ENCODE results near the gene AFAP1. TPM values are rescaled to one million over a fixed set of nuclear protein-coding genes. Genes with fewer than 3 reads are reported as not detected.

The AFAP1 gene
- total RNA-seq, 1 experiment from 2014 or later, result 27.6 TPM

DNA sequence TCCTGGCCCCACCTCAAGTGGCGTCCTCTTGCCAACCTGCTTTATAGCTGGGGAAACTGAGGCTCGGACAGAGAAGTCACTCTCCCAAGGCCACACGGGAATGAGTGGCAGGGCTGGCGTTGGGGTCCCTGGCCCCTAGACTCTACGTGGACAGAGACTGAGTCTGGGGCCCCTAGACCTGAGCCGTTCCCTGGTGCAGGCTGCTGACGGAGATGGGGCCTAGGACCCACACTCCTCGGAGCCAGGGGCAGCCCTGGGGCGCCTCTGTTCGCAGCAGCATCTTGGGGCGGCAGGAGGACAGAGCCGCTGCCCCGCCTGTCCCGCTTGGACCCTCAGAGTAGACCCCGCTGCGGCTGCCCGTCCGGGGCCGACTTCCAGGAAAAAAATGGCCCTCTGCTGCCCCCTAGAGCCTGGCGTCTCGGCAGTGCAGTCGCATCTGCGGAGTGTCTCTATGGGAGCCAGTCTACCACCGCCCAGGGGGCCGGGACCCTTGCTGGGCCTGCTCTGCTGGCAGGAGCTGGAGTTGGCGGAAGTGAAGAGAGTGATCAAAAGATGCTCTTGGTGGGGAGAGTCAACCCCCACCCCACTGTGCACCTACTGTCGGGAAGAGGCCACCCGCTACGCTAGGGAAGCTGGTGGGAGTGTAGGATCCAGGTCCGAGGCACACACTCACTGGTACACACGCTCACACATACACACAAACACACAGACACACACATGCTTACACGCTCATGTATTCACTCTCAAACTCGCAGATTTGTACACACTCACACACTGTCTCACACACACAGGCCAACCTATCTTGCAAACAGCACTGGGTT, 220.1 kb downstream of the AFAP1 start:
- TF ChIP-seq, protein P1, sequence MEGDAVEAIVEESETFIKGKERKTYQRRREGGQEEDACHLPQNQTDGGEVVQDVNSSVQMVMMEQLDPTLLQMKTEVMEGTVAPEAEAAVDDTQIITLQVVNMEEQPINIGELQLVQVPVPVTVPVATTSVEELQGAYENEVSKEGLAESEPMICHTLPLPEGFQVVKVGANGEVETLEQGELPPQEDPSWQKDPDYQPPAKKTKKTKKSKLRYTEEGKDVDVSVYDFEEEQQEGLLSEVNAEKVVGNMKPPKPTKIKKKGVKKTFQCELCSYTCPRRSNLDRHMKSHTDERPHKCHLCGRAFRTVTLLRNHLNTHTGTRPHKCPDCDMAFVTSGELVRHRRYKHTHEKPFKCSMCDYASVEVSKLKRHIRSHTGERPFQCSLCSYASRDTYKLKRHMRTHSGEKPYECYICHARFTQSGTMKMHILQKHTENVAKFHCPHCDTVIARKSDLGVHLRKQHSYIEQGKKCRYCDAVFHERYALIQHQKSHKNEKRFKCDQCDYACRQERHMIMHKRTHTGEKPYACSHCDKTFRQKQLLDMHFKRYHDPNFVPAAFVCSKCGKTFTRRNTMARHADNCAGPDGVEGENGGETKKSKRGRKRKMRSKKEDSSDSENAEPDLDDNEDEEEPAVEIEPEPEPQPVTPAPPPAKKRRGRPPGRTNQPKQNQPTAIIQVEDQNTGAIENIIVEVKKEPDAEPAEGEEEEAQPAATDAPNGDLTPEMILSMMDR (IDR thresholded peaks at IDR 0.05; ENCODE audit: insufficient read depth in 1 of 2, low read depth in 1 of 2, low read length in 1 of 2, severe bottlenecking in 1 of 2, unreplicated experiment in 1 of 2), result peak; percentile 69 to 83
- no peaks in the 10 kb centered on the region for H3K27me3 Mint-ChIP-seq (ENCODE audit: insufficient read depth, unreplicated experiment)

DNA sequence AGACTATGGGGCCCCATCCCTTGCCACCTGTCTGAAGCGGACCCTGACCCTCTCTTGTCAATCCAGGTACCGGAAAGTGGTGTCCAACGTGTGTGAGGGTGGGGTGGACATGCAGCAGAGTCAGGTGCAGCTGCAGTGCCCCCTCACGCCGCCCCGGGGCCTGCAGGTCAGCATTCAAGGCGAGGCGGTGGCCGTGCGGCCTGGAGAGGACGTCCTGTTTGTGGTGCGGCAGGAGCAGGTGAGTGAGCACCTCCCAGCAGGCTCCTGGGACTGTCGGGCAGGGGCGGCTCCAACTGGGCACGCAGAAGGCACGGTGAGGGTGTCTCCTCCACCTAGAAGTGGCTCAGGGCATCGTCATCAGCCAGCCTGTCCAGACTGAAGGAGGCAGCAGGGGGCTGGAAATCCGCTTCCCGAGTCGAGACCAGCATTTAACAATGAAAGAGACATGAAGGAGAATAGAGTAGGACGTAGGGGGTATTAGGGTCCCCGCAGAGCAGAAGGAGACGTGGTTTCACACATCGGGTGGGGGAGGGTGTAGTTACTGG, 221.6 kb downstream of the AFAP1 start:
- DNase-seq, result no peak
- H3K36me3 ChIP-seq (ENCODE audit: control insufficient read depth, insufficient read depth, low read length), result no peaks in the 10 kb centered on the region
- H3K4me3 ChIP-seq (ENCODE audit: low read depth, low read length), result no peak overlapping the region
- no peaks in the 10 kb centered on the region for H3K9me3 Mint-ChIP-seq (ENCODE audit: unreplicated experiment)
- TF ChIP-seq, protein P1 (IDR thresholded peaks at IDR 0.05; ENCODE audit: insufficient read depth in 1 of 2, low read depth in 1 of 2, low read length in 1 of 2, severe bottlenecking in 1 of 2, unreplicated experiment in 1 of 2), result no peak
- intact Hi-C loops (cut with micrococcal nuclease; ENCODE audit: unreplicated experiment), result loop anchor here (5.0 kb wide), 1 partner anchor 526 kb away; the partner anchor contains the start of gene SORCS2
- peaks cover 7% of the 10 kb centered on the region; the same call in 1 of the 2 replicates for H3K4me1 ChIP-seq
- no peaks in the 10 kb centered on the region for H3K27me3 Mint-ChIP-seq (ENCODE audit: insufficient read depth, unreplicated experiment)
- no peaks in the 10 kb centered on the region; the same call in 1 of the 2 replicates for H3K9me3 ChIP-seq
- H3K4me1 Mint-ChIP-seq (ENCODE audit: low read depth, unreplicated experiment), result no peaks in the 10 kb centered on the region
- BruUV-seq (replicated peaks), result no TSS peak
- H3K4me3 Mint-ChIP-seq (ENCODE audit: unreplicated experiment), result no peak overlapping the region
- ChIA-PET CTCF (no interaction called here), POLR2A (no interaction called here)
- no peak overlapping the region for H3K27ac Mint-ChIP-seq (ENCODE audit: unreplicated experiment)
- H3K36me3 Mint-ChIP-seq (ENCODE audit: insufficient read depth, unreplicated experiment), result no peaks in the 10 kb centered on the region
- H3K27me3 ChIP-seq (replicated peaks; ENCODE audit: control insufficient read depth, insufficient read depth, low read length), result no peaks in the 10 kb centered on the region

More for the DNA sequence above, 220.1 kb downstream of the AFAP1 start:
- no peaks in the 10 kb centered on the region for H3K36me3 ChIP-seq (ENCODE audit: control insufficient read depth, insufficient read depth, low read length)
- BruUV-seq (replicated peaks), result no TSS peak
- no peak overlapping the region; the same call in 1 of the 2 replicates for H3K4me3 ChIP-seq (ENCODE audit: low read depth, low read length)
- Mint-ChIP-seq H3K4me3 (ENCODE audit: unreplicated experiment) (no peak overlapping the region), H3K36me3 (ENCODE audit: insufficient read depth, unreplicated experiment) (peaks cover 2% of the 10 kb centered on the region), H3K4me1 (ENCODE audit: low read depth, unreplicated experiment) (no peaks in the 10 kb centered on the region), H3K9me3 (ENCODE audit: unreplicated experiment) (peaks cover 9% of the 10 kb centered on the region), H3K27ac (ENCODE audit: unreplicated experiment) (no peak overlapping the region)
- H3K27me3 ChIP-seq (replicated peaks; ENCODE audit: control insufficient read depth, insufficient read depth, low read length), result no peaks in the 10 kb centered on the region
- H3K9me3 ChIP-seq, result no peaks in the 10 kb centered on the region
- ChIA-PET POLR2A (no interaction called here), CTCF (no interaction called here)
- peaks cover 7% of the 10 kb centered on the region; the same call in 1 of the 2 replicates for H3K4me1 ChIP-seq
- intact Hi-C loops (cut with micrococcal nuclease; ENCODE audit: unreplicated experiment), result loop anchor here (5.0 kb wide), 1 partner anchor 527 kb away; the partner anchor contains the start of gene SORCS2
- DNase-seq, result peak; percentile 60 to 79

DNA sequence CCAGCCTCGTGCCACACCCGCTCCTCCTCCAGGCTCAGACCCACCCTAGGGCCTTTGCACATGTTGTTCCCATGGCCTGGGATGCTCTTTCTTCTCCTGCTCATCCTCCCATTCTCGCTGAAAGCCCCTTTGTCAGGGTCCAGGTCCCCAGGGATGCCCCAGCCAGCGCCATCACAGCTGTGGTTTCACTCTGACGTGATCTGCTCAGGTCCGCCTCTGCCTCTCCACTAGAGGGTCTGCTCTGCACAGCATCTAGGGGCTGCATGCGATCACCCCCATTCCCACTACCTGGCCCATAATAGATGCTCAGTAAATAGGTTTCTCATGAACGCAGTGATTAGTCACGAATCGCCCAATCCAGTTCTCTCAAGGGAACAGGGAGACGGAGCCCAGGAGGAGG, 222.5 kb downstream of the AFAP1 start:
- Mint-ChIP-seq H3K4me1 (ENCODE audit: low read depth, unreplicated experiment) (no peaks in the 10 kb centered on the region), H3K9me3 (ENCODE audit: unreplicated experiment) (no peaks in the 10 kb centered on the region), H3K36me3 (ENCODE audit: insufficient read depth, unreplicated experiment) (no peaks in the 10 kb centered on the region), H3K4me3 (ENCODE audit: unreplicated experiment) (no peak overlapping the region), H3K27ac (ENCODE audit: unreplicated experiment) (no peak overlapping the region), H3K27me3 (ENCODE audit: insufficient read depth, unreplicated experiment) (no peaks in the 10 kb centered on the region)
- Histone ChIP-seq H3K4me3 (ENCODE audit: low read depth, low read length) (no peak overlapping the region), H3K36me3 (ENCODE audit: control insufficient read depth, insufficient read depth, low read length) (no peaks in the 10 kb centered on the region), H3K4me1 (peaks cover 7% of the 10 kb centered on the region; the same call in 1 of the 2 replicates), H3K27me3 (replicated peaks; ENCODE audit: control insufficient read depth, insufficient read depth, low read length) (no peaks in the 10 kb centered on the region), H3K9me3 (no peaks in the 10 kb centered on the region; the same call in 1 of the 2 replicates)
- ChIA-PET CTCF (no interaction called here), POLR2A (no interaction called here)
- TF ChIP-seq, protein P1 (IDR thresholded peaks at IDR 0.05; ENCODE audit: insufficient read depth in 1 of 2, low read depth in 1 of 2, low read length in 1 of 2, severe bottlenecking in 1 of 2, unreplicated experiment in 1 of 2), result no peak
- no peak for DNase-seq
- intact Hi-C loops (cut with micrococcal nuclease; ENCODE audit: unreplicated experiment), result loop anchor here (5.0 kb wide), 1 partner anchor 525 kb away; the partner anchor contains the start of gene SORCS2
- no TSS peak for BruUV-seq (replicated peaks)

All from Caco-2 (cell line).